ENCODE data around the gene CDHR5. TPM values are rescaled to one million over a fixed set of nuclear protein-coding genes. Genes with fewer than 3 reads are reported as not detected.

The CDHR5 gene
- polyA plus RNA-seq, 1 donor (not counting 4 experiments of a cell fraction or from before 2014, with no cell fraction given), result not detected

DNA sequence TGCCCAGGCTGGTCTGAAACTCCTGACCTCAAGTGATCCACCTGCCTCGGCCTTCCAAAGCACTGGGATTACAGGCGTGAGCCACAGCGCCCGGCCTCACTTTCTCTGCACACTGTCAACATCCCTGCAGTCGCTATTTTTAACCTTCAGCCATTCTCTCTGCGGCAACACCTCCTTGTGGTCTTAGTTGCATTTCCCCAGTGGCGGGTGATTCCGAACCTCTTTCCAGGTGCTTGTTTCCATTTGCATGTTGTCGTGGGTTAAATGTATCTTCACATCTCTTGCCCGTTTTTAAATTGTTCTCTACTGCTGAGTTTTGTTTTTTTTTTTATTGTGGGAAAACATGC is 4.5 kb upstream of the CDHR5 start:
- FAIRE-seq (no peak), DNase-seq (ENCODE audit: low read depth, low spot score) (no peak)
- Histone ChIP-seq H3K4me1 (ENCODE audit: control insufficient read depth, extremely low read depth, insufficient read depth, low read length) (no peaks in the 10 kb centered on the region), H3K79me2 (ENCODE audit: control insufficient read depth, insufficient read depth, low read length) (no peaks in the 10 kb centered on the region), H3K36me3 (ENCODE audit: control insufficient read depth in 2 of 2, extremely low read depth in 1 of 2, insufficient read depth in 2 of 2, low read length in 2 of 2) (peaks cover 0 to 3% of the 10 kb centered on the region in 2 experiments), H3K4me3 (ENCODE audit: control insufficient read depth in 2 of 3, extremely low read depth in 1 of 3, insufficient read depth in 2 of 3, low read depth in 1 of 3, low read length in 3 of 3) (no peak overlapping the region), H3K4me2 (ENCODE audit: control insufficient read depth, extremely low read depth, insufficient read depth, low read depth, low read length) (no peak overlapping the region), H3K9ac (ENCODE audit: control insufficient read depth, extremely low read depth, insufficient read depth, low read length) (no peak overlapping the region), H2AFZ (ENCODE audit: control insufficient read depth, low read length) (no peak overlapping the region), H4K20me1 (ENCODE audit: control insufficient read depth, extremely low read depth, insufficient read depth, low read length) (no peaks in the 10 kb centered on the region), H3K27ac (ENCODE audit: control insufficient read depth, insufficient read depth, low read length) (no peak overlapping the region), H3K27me3 (ENCODE audit: control insufficient read depth, extremely low read depth, insufficient read depth, low read length) (no peaks in the 10 kb centered on the region), H3K9me1 (ENCODE audit: control insufficient read depth, extremely low read depth, insufficient read depth, low read length) (no peaks in the 10 kb centered on the region), H3K9me3 (ENCODE audit: control insufficient read depth, low read depth, low read length) (no peaks in the 10 kb centered on the region)
- dilution Hi-C loops (cut with MboI; ENCODE audit: extremely low pct_ligation_motif_present, low sequenced_read_pairs), result no loop called here
- no peak for TF ChIP-seq EZH2 (IDR thresholded peaks at IDR 0.05; ENCODE audit: low read length)
- no peak for TF ChIP-seq CTCF (optimal IDR thresholded peaks at IDR 0.05 in 1 of 3, IDR thresholded peaks at IDR 0.05 in 1 of 3, conservative IDR thresholded peaks at IDR 0.05 in 1 of 3; ENCODE audit: extremely low read depth in 1 of 3, insufficient read depth in 2 of 3, low read length in 3 of 3)

DNA sequence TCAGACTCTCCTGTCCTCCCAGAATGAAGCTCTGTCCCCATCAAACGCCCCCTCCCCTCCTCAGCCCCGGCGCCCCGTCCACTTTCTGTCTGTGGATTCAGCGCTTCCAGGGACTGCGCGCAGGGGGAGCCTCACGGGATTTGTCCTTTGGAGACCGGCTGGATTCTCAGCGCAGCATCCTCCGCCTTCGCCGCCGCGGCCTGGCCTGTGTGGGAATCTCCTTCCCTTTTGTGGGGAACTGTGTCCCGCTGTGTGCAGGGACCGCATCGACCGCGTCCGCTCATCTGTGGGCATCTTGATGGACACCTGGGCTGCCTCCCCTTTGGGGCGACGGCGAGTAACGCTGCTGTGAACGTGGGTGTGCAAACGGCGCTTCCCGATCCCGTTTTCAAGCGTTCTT is 3.3 kb upstream of the CDHR5 start:
- Histone ChIP-seq H3K27me3 (ENCODE audit: control insufficient read depth, extremely low read depth, insufficient read depth, low read length) (no peaks in the 10 kb centered on the region), H4K20me1 (ENCODE audit: control insufficient read depth, extremely low read depth, insufficient read depth, low read length) (no peaks in the 10 kb centered on the region), H3K4me3 (ENCODE audit: control insufficient read depth in 2 of 3, extremely low read depth in 1 of 3, insufficient read depth in 2 of 3, low read depth in 1 of 3, low read length in 3 of 3) (no peak overlapping the region), H3K36me3 (ENCODE audit: control insufficient read depth in 2 of 2, extremely low read depth in 1 of 2, insufficient read depth in 2 of 2, low read length in 2 of 2) (peaks cover 0 to 3% of the 10 kb centered on the region in 2 experiments), H3K79me2 (ENCODE audit: control insufficient read depth, insufficient read depth, low read length) (no peaks in the 10 kb centered on the region), H3K9me3 (ENCODE audit: control insufficient read depth, low read depth, low read length) (no peaks in the 10 kb centered on the region), H3K9ac (ENCODE audit: control insufficient read depth, extremely low read depth, insufficient read depth, low read length) (no peak overlapping the region), H3K27ac (ENCODE audit: control insufficient read depth, insufficient read depth, low read length) (no peak overlapping the region), H2AFZ (ENCODE audit: control insufficient read depth, low read length) (no peak overlapping the region), H3K4me1 (ENCODE audit: control insufficient read depth, extremely low read depth, insufficient read depth, low read length) (no peaks in the 10 kb centered on the region), H3K9me1 (ENCODE audit: control insufficient read depth, extremely low read depth, insufficient read depth, low read length) (no peaks in the 10 kb centered on the region), H3K4me2 (ENCODE audit: control insufficient read depth, extremely low read depth, insufficient read depth, low read depth, low read length) (no peak overlapping the region)
- DNase-seq (ENCODE audit: low read depth, low spot score) (no peak), FAIRE-seq (no peak)
- dilution Hi-C loops (cut with MboI; ENCODE audit: extremely low pct_ligation_motif_present, low sequenced_read_pairs), result no loop called here
- no peak for TF ChIP-seq EZH2 (IDR thresholded peaks at IDR 0.05; ENCODE audit: low read length)
- TF ChIP-seq CTCF (optimal IDR thresholded peaks at IDR 0.05 in 1 of 3, IDR thresholded peaks at IDR 0.05 in 1 of 3, conservative IDR thresholded peaks at IDR 0.05 in 1 of 3; ENCODE audit: extremely low read depth in 1 of 3, insufficient read depth in 2 of 3, low read length in 3 of 3), result no peak

Measured in keratinocyte (primary cell).